IPS-18a (cell line): Measurements from ENCODE around the gene TMEM178B.

Source experiments
- H3K27ac ChIP-seq: one replicate; pipeline ENCODE4 v1.5.1; 2013; ENCODE audit warnings: low read length
- H3K27me3 ChIP-seq: one replicate; pipeline ENCODE4 v1.6.1; 2013; ENCODE audit warnings: mild to moderate bottlenecking, low read length; ENCODE audit not compliant: control insufficient read depth, insufficient read depth
- H3K36me3 ChIP-seq: one replicate; pipeline ENCODE4 v1.6.1; 2013; ENCODE audit warnings: low read depth, low read length; ENCODE audit not compliant: control insufficient read depth
- H3K4me1 ChIP-seq: one replicate; pipeline ENCODE4 v1.6.1; 2013; ENCODE audit warnings: low read depth, low read length; ENCODE audit not compliant: control insufficient read depth
- H3K4me3 ChIP-seq: one replicate; pipeline ENCODE4 v1.5.1; 2013; ENCODE audit warnings: low read length
- H3K9ac ChIP-seq: one replicate; pipeline ENCODE4 v1.6.1; 2013; ENCODE audit warnings: mild to moderate bottlenecking, low read length, moderate library complexity
- H3K9me3 ChIP-seq: one replicate; pipeline ENCODE4 v1.6.1; 2013; ENCODE audit warnings: low read depth, low read length; ENCODE audit not compliant: control insufficient read depth

Gene TMEM178B

DNA sequence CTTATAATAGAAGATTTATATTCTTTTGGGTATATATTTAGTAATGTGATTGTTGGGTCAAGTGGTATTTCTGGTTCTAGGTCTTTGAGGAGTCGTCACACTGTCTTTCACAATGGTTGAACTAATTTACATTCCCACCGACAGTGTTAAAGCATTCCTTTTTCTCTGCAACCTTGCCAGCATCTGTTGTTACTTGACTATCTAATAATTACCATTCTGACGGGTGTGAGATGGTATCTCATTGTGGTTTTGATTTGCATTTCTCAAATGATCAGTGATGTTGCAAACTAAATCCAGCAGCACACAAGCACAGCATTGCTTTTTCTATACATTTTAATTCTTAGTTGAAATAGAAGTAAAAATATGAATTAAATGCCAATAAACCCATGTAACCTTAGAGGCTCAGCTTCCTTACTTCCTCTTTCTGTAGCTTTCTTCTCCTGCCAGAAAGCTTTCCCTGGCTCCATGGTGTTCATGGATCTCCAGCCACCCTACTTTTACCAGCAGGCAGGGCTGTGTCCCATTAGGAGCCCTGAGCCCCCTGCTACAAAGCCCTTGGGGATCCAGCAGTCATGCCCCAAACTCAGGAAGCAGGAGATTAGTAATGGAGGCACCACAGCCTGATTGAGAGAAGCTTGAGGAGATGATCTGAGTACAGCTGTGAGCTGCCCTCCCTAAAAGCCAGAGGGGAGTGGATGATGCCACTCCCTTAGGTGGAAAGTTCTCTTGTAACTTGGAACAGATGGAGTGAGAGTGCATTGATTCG is 158.6 kb downstream of the TMEM178B start:
- no peaks in the 10 kb centered on the region for H3K4me1 ChIP-seq
- no peak overlapping the region for H3K27ac ChIP-seq
- H3K9me3 ChIP-seq, result no peaks in the 10 kb centered on the region
- no peaks in the 10 kb centered on the region for H3K27me3 ChIP-seq
- no peaks in the 10 kb centered on the region for H3K36me3 ChIP-seq
- H3K4me3 ChIP-seq, result no peak overlapping the region
- no peak overlapping the region for H3K9ac ChIP-seq

GRCh38 chr7:141234335-141235105 is 160.7 kb downstream of the TMEM178B start:
- Histone ChIP-seq H3K9ac (no peak overlapping the region), H3K27me3 (no peaks in the 10 kb centered on the region), H3K27ac (no peak overlapping the region), H3K36me3 (no peaks in the 10 kb centered on the region), H3K4me1 (peaks cover 14% of the 10 kb centered on the region), H3K4me3 (no peak overlapping the region), H3K9me3 (no peaks in the 10 kb centered on the region)

- no peaks in the 10 kb centered on the region for H3K36me3 ChIP-seq
- H3K4me1 ChIP-seq, result peaks cover 15% of the 10 kb centered on the region
- no peaks in the 10 kb centered on the region for H3K9me3 ChIP-seq
- no peak overlapping the region for H3K27ac ChIP-seq
- H3K27me3 ChIP-seq, result no peaks in the 10 kb centered on the region
- H3K9ac ChIP-seq, result no peak overlapping the region
- H3K4me3 ChIP-seq, result no peak overlapping the region
Measured at GRCh38 chr7:141235656-141236055, 161.8 kb downstream of the TMEM178B start.

DNA sequence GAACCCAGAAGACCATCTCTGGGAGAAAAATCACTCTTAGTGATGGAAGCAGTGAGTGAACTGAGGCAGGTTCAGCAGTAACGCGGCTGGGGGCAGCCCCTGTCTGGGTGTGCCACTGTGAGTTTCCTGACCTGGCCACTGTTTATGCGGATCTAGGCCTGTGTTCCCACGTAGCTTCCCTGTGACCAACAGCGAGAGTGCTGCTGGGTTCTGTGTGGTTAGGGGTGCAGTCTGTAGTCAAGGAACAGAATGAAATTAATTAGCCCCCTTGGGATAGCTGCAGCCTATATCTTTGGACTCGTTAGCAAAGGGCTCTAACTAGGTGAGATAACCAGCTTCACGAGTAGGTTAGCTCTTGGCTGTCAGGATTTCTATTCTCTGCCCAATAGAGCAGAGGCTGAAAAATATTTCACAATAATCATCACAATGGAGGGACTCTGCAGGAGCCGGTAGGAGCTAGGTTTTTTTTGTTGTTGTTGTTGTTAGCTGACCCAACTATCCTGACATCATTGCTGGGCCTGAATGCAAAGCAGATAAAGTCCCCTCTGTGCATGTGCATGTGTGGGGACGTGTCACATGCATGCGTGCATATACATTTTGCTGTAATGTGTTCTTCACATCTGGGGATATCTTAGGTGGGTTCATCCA is 164.9 kb downstream of the TMEM178B start:
- no peak overlapping the region for H3K9ac ChIP-seq
- peaks cover 15% of the 10 kb centered on the region for H3K4me1 ChIP-seq
- H3K9me3 ChIP-seq, result no peaks in the 10 kb centered on the region
- no peaks in the 10 kb centered on the region for H3K27me3 ChIP-seq
- no peaks in the 10 kb centered on the region for H3K36me3 ChIP-seq
- H3K27ac ChIP-seq, result no peak overlapping the region
- no peak overlapping the region for H3K4me3 ChIP-seq

- Histone ChIP-seq H3K4me1 (peaks cover 15% of the 10 kb centered on the region), H3K27ac (no peak overlapping the region), H3K27me3 (no peaks in the 10 kb centered on the region), H3K4me3 (no peak overlapping the region), H3K36me3 (no peaks in the 10 kb centered on the region), H3K9me3 (no peaks in the 10 kb centered on the region), H3K9ac (no peak overlapping the region)
Measured at GRCh38 chr7:141239661-141240060, 165.8 kb downstream of the TMEM178B start.

GRCh38 chr7:141242568-141242967 is 168.7 kb downstream of the TMEM178B start:
- H3K4me1 ChIP-seq, result peaks cover 15% of the 10 kb centered on the region
- no peaks in the 10 kb centered on the region for H3K9me3 ChIP-seq
- no peak overlapping the region for H3K9ac ChIP-seq
- H3K36me3 ChIP-seq, result no peaks in the 10 kb centered on the region
- H3K4me3 ChIP-seq, result no peak overlapping the region
- H3K27ac ChIP-seq, result no peak overlapping the region
- no peaks in the 10 kb centered on the region for H3K27me3 ChIP-seq

GRCh38 chr7:141243368-141243767 is 169.5 kb downstream of the TMEM178B start:
- Histone ChIP-seq H3K27me3 (no peaks in the 10 kb centered on the region), H3K36me3 (no peaks in the 10 kb centered on the region), H3K9me3 (no peaks in the 10 kb centered on the region), H3K27ac (no peak overlapping the region), H3K4me3 (no peak overlapping the region), H3K4me1 (peaks cover 12% of the 10 kb centered on the region), H3K9ac (no peak overlapping the region)

GRCh38 chr7:141244435-141244834 is 170.6 kb downstream of the TMEM178B start:
- no peaks in the 10 kb centered on the region for H3K36me3 ChIP-seq
- H3K27ac ChIP-seq, result no peak overlapping the region
- no peak overlapping the region for H3K9ac ChIP-seq
- no peaks in the 10 kb centered on the region for H3K9me3 ChIP-seq
- H3K4me1 ChIP-seq, result peaks cover 2% of the 10 kb centered on the region
- H3K4me3 ChIP-seq, result no peak overlapping the region
- no peaks in the 10 kb centered on the region for H3K27me3 ChIP-seq

DNA sequence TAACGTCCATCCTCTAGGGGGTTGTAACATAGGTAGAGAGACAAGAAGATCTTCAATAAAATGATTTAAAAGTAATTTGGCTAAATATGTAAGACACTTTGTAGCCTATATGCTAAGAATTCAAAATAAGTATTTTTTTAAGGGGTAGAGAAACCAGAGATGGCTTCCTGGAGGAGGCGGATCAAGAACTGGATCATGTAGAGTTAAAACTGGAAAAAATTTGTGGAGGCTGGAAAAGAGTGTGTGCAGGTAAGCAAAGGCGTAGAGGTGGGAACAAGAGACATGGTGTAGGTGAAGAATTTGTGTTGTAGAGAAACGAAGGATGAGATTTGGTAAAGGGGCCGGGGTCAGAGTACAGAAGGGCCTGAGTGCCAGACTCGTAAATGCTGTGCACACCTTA is 172.6 kb downstream of the TMEM178B start:
- no peaks in the 10 kb centered on the region for H3K27me3 ChIP-seq
- H3K9me3 ChIP-seq, result no peaks in the 10 kb centered on the region
- no peaks in the 10 kb centered on the region for H3K36me3 ChIP-seq
- H3K9ac ChIP-seq, result no peak overlapping the region
- H3K27ac ChIP-seq, result no peak overlapping the region
- no peak overlapping the region for H3K4me3 ChIP-seq
- H3K4me1 ChIP-seq, result no peaks in the 10 kb centered on the region

DNA sequence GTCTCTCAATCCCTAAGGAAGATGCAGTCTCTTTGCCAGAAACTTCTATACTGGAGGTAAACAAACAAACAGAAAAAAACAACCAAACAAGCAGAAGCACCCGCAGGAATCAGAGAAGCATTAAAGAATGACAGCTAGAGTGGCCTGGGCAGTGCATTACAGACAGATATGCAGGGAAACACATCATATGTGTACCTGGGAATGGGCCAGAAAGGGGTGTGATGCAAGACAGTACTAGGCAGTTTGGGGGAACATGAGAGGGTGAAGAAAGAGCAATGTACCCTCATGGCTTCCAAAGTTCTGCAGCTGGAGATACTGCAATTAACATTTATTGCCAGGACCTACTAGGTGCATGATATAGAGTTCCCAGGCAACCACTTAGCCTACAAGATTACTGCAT is 177.3 kb downstream of the TMEM178B start:
- Histone ChIP-seq H3K27me3 (no peaks in the 10 kb centered on the region), H3K36me3 (no peaks in the 10 kb centered on the region), H3K9me3 (no peaks in the 10 kb centered on the region), H3K27ac (no peak overlapping the region), H3K4me1 (peaks cover 4% of the 10 kb centered on the region), H3K9ac (no peak overlapping the region), H3K4me3 (no peak overlapping the region)

DNA sequence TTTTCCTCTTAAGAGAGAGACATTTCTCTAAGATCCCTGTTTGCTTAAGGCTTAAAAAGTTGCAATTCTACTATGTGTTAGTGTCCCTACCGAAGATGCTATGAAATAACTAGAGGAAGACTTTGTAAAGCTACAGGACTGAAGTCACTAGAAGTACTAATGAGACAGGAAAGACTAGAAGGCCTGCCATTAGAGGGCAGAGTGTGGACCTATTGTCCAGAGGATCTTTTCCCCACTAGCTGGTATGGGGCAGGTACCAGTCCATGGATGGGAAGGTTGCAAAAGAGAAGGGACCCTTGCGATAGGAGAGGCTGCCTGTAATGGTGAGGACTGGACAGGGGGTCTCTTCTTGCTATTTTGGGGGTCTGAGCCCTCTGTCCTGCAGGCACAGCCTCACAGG is 178.1 kb downstream of the TMEM178B start:
- Histone ChIP-seq H3K36me3 (no peaks in the 10 kb centered on the region), H3K9me3 (no peaks in the 10 kb centered on the region), H3K4me3 (no peak overlapping the region), H3K9ac (no peak overlapping the region), H3K4me1 (peaks cover 4% of the 10 kb centered on the region), H3K27ac (no peak overlapping the region), H3K27me3 (no peaks in the 10 kb centered on the region)
